HepG2 (cell line): ENCODE results near the gene KCNAB2. TPM values are rescaled to one million over a fixed set of nuclear protein-coding genes. Genes with fewer than 3 reads are reported as not detected.

Experiments used
- ARNT2 ChIP-seq: sonication (generic); formaldehyde crosslinking; IDR thresholded peaks from 2 replicates; pipeline ENCODE4 v1.8.0; 2022; ENCODE audit warnings: mild to moderate bottlenecking, low read depth, missing genetic modification reagents, moderate library complexity
- BCL6 ChIP-seq: IDR thresholded peaks from 2 replicates; pipeline ENCODE4 v1.6.1; 2016; ENCODE audit warnings: missing genetic modification reagents, missing compliant biosample characterization
- DPF2 ChIP-seq: sonication (generic); formaldehyde crosslinking; IDR thresholded peaks from 2 replicates; pipeline ENCODE4 v1.4.0; 2020; ENCODE audit warnings: mild to moderate bottlenecking, low read depth, missing genetic modification reagents, borderline replicate concordance
- PPARG ChIP-seq: conservative IDR thresholded peaks from 2 replicates; pipeline ENCODE4 v1.6.1; 2016; ENCODE audit warnings: missing biosample characterization, missing genetic modification reagents
- RFX1 ChIP-seq: fragments of 450-650 bp; IDR thresholded peaks from 2 replicates; pipeline ENCODE4 v1.6.1; 2017
- SUZ12 ChIP-seq: fragments of 150-350 bp; IDR thresholded peaks from 2 replicates; pipeline ENCODE4 v1.6.1; 2014; ENCODE audit warnings: low read depth, low read length
- ZNF407 ChIP-seq: sonication (generic); formaldehyde crosslinking; IDR thresholded peaks from one replicate; pipeline ENCODE4 v1.5.1; 2020; ENCODE audit warnings: mild to moderate bottlenecking, missing genetic modification reagents; ENCODE audit errors: not compliant biosample characterization
- ZNF564 ChIP-seq: sonication (generic); formaldehyde crosslinking; IDR thresholded peaks from 2 replicates; pipeline ENCODE4 v1.8.1; 2023; ENCODE audit warnings: mild to moderate bottlenecking, missing genetic modification reagents
- polyA plus RNA-seq, 8 experiments: library from polyadenylated mRNA; depleted of rRNA in 3 of 8; stranded (reverse) in 7 of 8; unstranded in 1 of 8; fragments of >200 nt; fragmentation: Illumina TruSeq in 4 of 8; extraction: Trizol in 4 of 8; gene quantifications; 2 replicates each; pipeline versions ENCODE4 v1.2.1 to v1.2.3, GENCODE V29; 2011 to 2016; ENCODE audit warnings: low read depth in 4 of 8, missing spikeins in 1 of 8, mixed read lengths in 1 of 8; ENCODE audit not compliant: insufficient read depth in 1 of 8
- total RNA-seq, 5 experiments: library from RNA; depleted of rRNA; stranded (reverse); fragments of >200 nt; fragmentation: Illumina TruSeq; extraction: Trizol; gene quantifications; 2 replicates each; pipeline ENCODE4 v1.2.3, GENCODE V29; 2016; ENCODE audit warnings: low read depth in 1 of 5

KCNAB2 gene
- total and polyA plus RNA-seq, 2 of the 13 experiments (the other 11 are each of a cell fraction or from before 2014, with no cell fraction given) = 6.2 to 8.8 TPM

GRCh38 chr1:6102532-6102845, 56.8 kb downstream of the KCNAB2 start (continued):
- TF ChIP-seq DPF2 (CRISPR knock-in tag) = no peak
- no peak for TF ChIP-seq SUZ12
- no peak for TF ChIP-seq PPARG (CRISPR knock-in tag)
- TF ChIP-seq RFX1 = no peak
- no peak for TF ChIP-seq ZNF564
- no peak for TF ChIP-seq ARNT2 (CRISPR knock-in tag)
- no peak for TF ChIP-seq ZNF407
- TF ChIP-seq BCL6 (CRISPR knock-in tag) = no peak
